Mononuclear cell (primary cell): ENCODE data around the gene SNTN. TPM values are rescaled to one million over a fixed set of nuclear protein-coding genes. Genes with fewer than 3 reads are reported as not detected.

Experiments used
- H3K27me3 ChIP-seq: 2 replicates; pipeline ENCODE4 v1.6.0; 2011; ENCODE audit warnings: low read length, control low read depth; ENCODE audit not compliant: insufficient read depth
- H3K4me1 ChIP-seq: 2 replicates; pipeline ENCODE4 v1.5.1; 2011; ENCODE audit warnings: mild to moderate bottlenecking, low read length, control low read depth; ENCODE audit not compliant: insufficient read depth
- H3K4me3 ChIP-seq: 2 replicates; pipeline ENCODE4 v1.5.1; 2011; ENCODE audit warnings: mild to moderate bottlenecking, low read length, moderate library complexity
- H3K9me3 ChIP-seq: 2 replicates; pipeline ENCODE4 v1.5.1; 2011; ENCODE audit warnings: low read depth, mild to moderate bottlenecking, control low read depth, low read length
- total RNA-seq: library from RNA; depleted of rRNA; stranded (reverse); fragments of >200 nt; gene quantifications from one replicate; pipeline ENCODE4 v1.2.3, GENCODE V29; 2012

Gene SNTN
- total RNA-seq, 1 donor, result not detected

DNA sequence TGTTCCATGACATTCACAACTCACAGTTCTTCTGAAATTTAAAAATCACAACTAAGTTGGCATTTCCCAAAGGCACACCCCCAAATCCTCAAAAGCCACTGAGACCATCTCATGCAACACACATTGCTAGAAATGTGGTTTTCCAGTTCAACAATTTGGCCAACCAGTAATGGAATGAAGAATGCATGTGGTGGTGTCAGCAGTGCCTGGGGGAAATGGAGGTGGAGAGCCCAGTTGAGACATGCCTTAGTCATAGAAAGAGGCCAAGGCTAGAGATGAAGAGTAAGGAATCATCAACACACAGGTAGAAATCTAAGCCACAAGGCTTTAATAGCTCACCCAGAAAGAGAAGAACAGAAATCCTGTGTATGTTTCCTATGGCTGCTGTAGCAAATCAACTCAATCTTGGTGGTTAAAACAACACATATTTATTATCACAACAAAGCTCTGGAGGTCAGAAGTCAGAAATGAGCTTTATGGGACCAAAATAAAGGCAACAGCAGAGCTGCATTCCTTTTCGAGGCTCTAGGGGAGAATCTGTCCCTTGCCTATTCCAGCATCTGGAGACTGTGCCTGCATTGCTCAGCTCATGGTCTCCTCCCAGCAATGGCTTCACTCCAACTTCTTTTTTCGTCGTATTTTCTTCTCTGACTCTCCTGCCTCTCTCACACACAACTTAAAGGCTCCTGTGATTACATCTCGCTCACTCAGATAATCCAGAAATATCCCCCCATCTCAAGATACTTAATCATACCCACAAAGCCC, 54.0 kb downstream of the SNTN start:
- H3K4me3 ChIP-seq, result no peak overlapping the region
- H3K9me3 ChIP-seq, result no peaks in the 10 kb centered on the region
- H3K4me1 ChIP-seq, result no peaks in the 10 kb centered on the region
- no peaks in the 10 kb centered on the region for H3K27me3 ChIP-seq

- H3K4me3 ChIP-seq, result no peak overlapping the region
- H3K4me1 ChIP-seq, result no peaks in the 10 kb centered on the region
- no peaks in the 10 kb centered on the region for H3K9me3 ChIP-seq
- H3K27me3 ChIP-seq, result no peaks in the 10 kb centered on the region
Observed at GRCh38 chr3:63707731-63708130, 55.3 kb downstream of the SNTN start.

- Histone ChIP-seq H3K4me3 (no peak overlapping the region), H3K27me3 (no peaks in the 10 kb centered on the region), H3K4me1 (no peaks in the 10 kb centered on the region), H3K9me3 (no peaks in the 10 kb centered on the region)
Observed at GRCh38 chr3:63709576-63709975, 57.1 kb downstream of the SNTN start.

Other genes with a start within 250 kb of the SNTN start
- not detected for gene C3orf49, start 166.6 kb downstream of the SNTN start, total RNA-seq
- 29.1 TPM for gene THOC7, start 211.1 kb downstream of the SNTN start, total RNA-seq
- 121 TPM for gene ATXN7, start 211.2 kb downstream of the SNTN start, total RNA-seq